ENCODE data around the gene HTT. TPM values are rescaled to one million over a fixed set of nuclear protein-coding genes. Genes with fewer than 3 reads are reported as not detected.
A peak's percentile ranks its signal among the peaks of the same experiment; 100 is the strongest.

The HTT gene
- total RNA-seq = 10 to 100 TPM; 57.6 to 69.8 TPM

GRCh38 chr4:3074078-3074845, at the start of gene HTT, which contains the start of gene HTT-AS:
Gene HTT (plus strand): TSS chr4:3074681. CDS start chr4:3074826, 145 bp downstream.
Gene HTT-AS (minus strand): TSS chr4:3074538.
- H3K9me3 Mint-ChIP-seq = no peaks in the 10 kb centered on the region

GRCh38 chr4:3025881-3026280, 48.6 kb upstream of the HTT start:
- H3K9me3 Mint-ChIP-seq = peaks cover 13% of the 10 kb centered on the region
- CTCF ChIA-PET = interaction anchor here (1.5 kb wide), 1 partner anchor 11 kb away, joined by 6 read pairs; no protein-coding TSS in a partner anchor
- intact Hi-C loops (cut with micrococcal nuclease) = no loop called here

More at GRCh38 chr4:3074078-3074845, at the start of gene HTT, which contains the start of gene HTT-AS:
- DNase-seq = peak; percentile 98
- Mint-ChIP-seq H3K4me1 (ENCODE audit: low read depth) (peaks cover 25% of the 10 kb centered on the region), H3K36me3 (peaks cover 3% of the 10 kb centered on the region), H3K4me3 (peak within 1 kb of the TSS; percentile 89), H3K27me3 (no peaks in the 10 kb centered on the region), H3K27ac (peak within 1 kb of the TSS; percentile 88)
- POLR2A ChIA-PET = no interaction called here
- CTCF ChIA-PET = no interaction called here
- intact Hi-C loops (cut with micrococcal nuclease) = loop anchor here (1.0 to 2.0 kb wide), 5 partner anchors 11 to 881 kb away; partner anchors contain the start of genes GRK4 and NOP14

GRCh38 chr4:3026540-3026939, 47.9 kb upstream of the HTT start:
- Mint-ChIP-seq H3K27ac (no peak overlapping the region), H3K27me3 (peaks cover 13% of the 10 kb centered on the region), H3K4me1 (ENCODE audit: low read depth) (peaks cover 8% of the 10 kb centered on the region), H3K4me3 (no peak overlapping the region), H3K9me3 (peaks cover 13% of the 10 kb centered on the region), H3K36me3 (no peaks in the 10 kb centered on the region)
- ChIA-PET CTCF (interaction anchor here (1.5 kb wide), 1 partner anchor 10 kb away, joined by 6 read pairs; no protein-coding TSS in a partner anchor), POLR2A (no interaction called here)
- DNase-seq = no peak
- intact Hi-C loops (cut with micrococcal nuclease) = no loop called here

More at GRCh38 chr4:3025881-3026280, 48.6 kb upstream of the HTT start:
- Mint-ChIP-seq H3K27me3 (peaks cover 13% of the 10 kb centered on the region), H3K4me3 (no peak overlapping the region), H3K4me1 (ENCODE audit: low read depth) (peaks cover 14% of the 10 kb centered on the region), H3K36me3 (no peaks in the 10 kb centered on the region), H3K27ac (no peak overlapping the region)
- POLR2A ChIA-PET = no interaction called here
- no peak for DNase-seq

- H3K27me3 Mint-ChIP-seq = no peaks in the 10 kb centered on the region
- no peak for DNase-seq
- POLR2A ChIA-PET = no interaction called here
- H3K36me3 Mint-ChIP-seq = no peaks in the 10 kb centered on the region
- intact Hi-C loops (cut with micrococcal nuclease) = no loop called here
- no peaks in the 10 kb centered on the region for H3K9me3 Mint-ChIP-seq
- no peak overlapping the region for H3K4me3 Mint-ChIP-seq
- CTCF ChIA-PET = no interaction called here
- no peak overlapping the region for H3K27ac Mint-ChIP-seq
- no peaks in the 10 kb centered on the region for H3K4me1 Mint-ChIP-seq (ENCODE audit: low read depth)
Measured at GRCh38 chr4:3029464-3029863, 45.0 kb upstream of the HTT start.

GRCh38 chr4:3030566-3031356, 43.7 kb upstream of the HTT start:
- CTCF ChIA-PET = interaction anchor here (11.2 kb wide), 1 partner anchor 52 kb away, joined by 98 read pairs; no protein-coding TSS in a partner anchor
- POLR2A ChIA-PET = no interaction called here
- H3K27me3 Mint-ChIP-seq = no peaks in the 10 kb centered on the region
- intact Hi-C loops (cut with micrococcal nuclease) = no loop called here
- H3K4me1 Mint-ChIP-seq (ENCODE audit: low read depth) = no peaks in the 10 kb centered on the region
- H3K36me3 Mint-ChIP-seq = no peaks in the 10 kb centered on the region
- H3K9me3 Mint-ChIP-seq = no peaks in the 10 kb centered on the region
- no peak overlapping the region for H3K27ac Mint-ChIP-seq
- no peak for DNase-seq
- H3K4me3 Mint-ChIP-seq = no peak overlapping the region

GRCh38 chr4:3031357-3032082, 43.0 kb upstream of the HTT start:
- Mint-ChIP-seq H3K9me3 (no peaks in the 10 kb centered on the region), H3K36me3 (no peaks in the 10 kb centered on the region), H3K27me3 (no peaks in the 10 kb centered on the region), H3K27ac (no peak overlapping the region), H3K4me3 (no peak overlapping the region), H3K4me1 (ENCODE audit: low read depth) (no peaks in the 10 kb centered on the region)
- CTCF ChIA-PET = interaction anchor here (1.3 to 11.2 kb wide), 2 partner anchors 22 to 53 kb away, joined by 3 to 98 read pairs; no protein-coding TSS in a partner anchor
- no peak for DNase-seq
- POLR2A ChIA-PET = no interaction called here
- intact Hi-C loops (cut with micrococcal nuclease) = no loop called here

GRCh38 chr4:3034231-3034630, 40.2 kb upstream of the HTT start:
- Mint-ChIP-seq H3K27ac (no peak overlapping the region), H3K36me3 (no peaks in the 10 kb centered on the region), H3K9me3 (no peaks in the 10 kb centered on the region), H3K27me3 (peaks cover 9% of the 10 kb centered on the region), H3K4me1 (ENCODE audit: low read depth) (peaks cover 17% of the 10 kb centered on the region), H3K4me3 (no peak overlapping the region)
- CTCF ChIA-PET = interaction anchor here (0.8 to 11.2 kb wide), 5 partner anchors 20 to 80 kb away, joined by 3 to 98 read pairs (median 5); partner anchors contain the start of genes GRK4 and NOP14
- intact Hi-C loops (cut with micrococcal nuclease) = no loop called here
- POLR2A ChIA-PET = no interaction called here
- no peak for DNase-seq

GRCh38 chr4:3035249-3035648, 39.2 kb upstream of the HTT start:
- peaks cover 17% of the 10 kb centered on the region for H3K4me1 Mint-ChIP-seq (ENCODE audit: low read depth)
- H3K9me3 Mint-ChIP-seq = no peaks in the 10 kb centered on the region
- no peak for DNase-seq
- peaks cover 9% of the 10 kb centered on the region for H3K27me3 Mint-ChIP-seq
- ChIA-PET POLR2A (no interaction called here), CTCF (interaction anchor here (0.6 to 11.2 kb wide), 4 partner anchors 9 to 57 kb away, joined by 3 to 98 read pairs (median 11); no protein-coding TSS in a partner anchor)
- no peak overlapping the region for H3K27ac Mint-ChIP-seq
- no peak overlapping the region for H3K4me3 Mint-ChIP-seq
- H3K36me3 Mint-ChIP-seq = no peaks in the 10 kb centered on the region
- intact Hi-C loops (cut with micrococcal nuclease) = no loop called here

- ChIA-PET POLR2A (no interaction called here), CTCF (interaction anchor here (0.6 to 11.2 kb wide), 6 partner anchors 9 to 57 kb away, joined by 3 to 98 read pairs (median 5); no protein-coding TSS in a partner anchor)
- H3K27ac Mint-ChIP-seq = no peak overlapping the region
- peaks cover 9% of the 10 kb centered on the region for H3K27me3 Mint-ChIP-seq
- H3K9me3 Mint-ChIP-seq = no peaks in the 10 kb centered on the region
- no peak overlapping the region for H3K4me3 Mint-ChIP-seq
- H3K4me1 Mint-ChIP-seq (ENCODE audit: low read depth) = peaks cover 19% of the 10 kb centered on the region
- intact Hi-C loops (cut with micrococcal nuclease) = no loop called here
- H3K36me3 Mint-ChIP-seq = no peaks in the 10 kb centered on the region
- DNase-seq = no peak
Measured at GRCh38 chr4:3035674-3036073, 38.8 kb upstream of the HTT start.

GRCh38 chr4:3036131-3036952, 38.1 kb upstream of the HTT start:
- Mint-ChIP-seq H3K36me3 (no peaks in the 10 kb centered on the region), H3K4me3 (no peak overlapping the region), H3K27me3 (peaks cover 9% of the 10 kb centered on the region), H3K9me3 (no peaks in the 10 kb centered on the region), H3K4me1 (ENCODE audit: low read depth) (peaks cover 23% of the 10 kb centered on the region), H3K27ac (no peak overlapping the region)
- POLR2A ChIA-PET = no interaction called here
- no peak for DNase-seq
- intact Hi-C loops (cut with micrococcal nuclease) = no loop called here
- CTCF ChIA-PET = interaction anchor here (0.8 to 11.2 kb wide), 8 partner anchors 10 to 273 kb away, joined by 3 to 98 read pairs (median 5); no protein-coding TSS in a partner anchor

GRCh38 chr4:3037957-3038461, 36.5 kb upstream of the HTT start:
- Mint-ChIP-seq H3K9me3 (no peaks in the 10 kb centered on the region), H3K27me3 (peaks cover 12% of the 10 kb centered on the region), H3K4me1 (ENCODE audit: low read depth) (peaks cover 36% of the 10 kb centered on the region), H3K36me3 (no peaks in the 10 kb centered on the region), H3K4me3 (peak overlapping the region; percentile 23), H3K27ac (no peak overlapping the region)
- POLR2A ChIA-PET = interaction anchor here (1.5 kb wide), 1 partner anchor 24 kb away, joined by 5 read pairs; no protein-coding TSS in a partner anchor
- intact Hi-C loops (cut with micrococcal nuclease) = loop anchor here (1.0 kb wide), 4 partner anchors 24 to 74 kb away; no protein-coding TSS in a partner anchor
- CTCF ChIA-PET = interaction anchor here (0.6 to 11.2 kb wide), 15 partner anchors 9 to 799 kb away, joined by 3 to 98 read pairs (median 5); partner anchors contain the start of genes GRK4 and NOP14
- peak; percentile 41 for DNase-seq
